HG03196 (cell line): ENCODE data around the gene GJA4.
"Not testable (repeated sequence)": the region's sequence is repeated elsewhere in the genome, so short reads cannot be mapped to it uniquely, and the experiment has no call there.

ENCODE experiments used
- ATAC-seq: cut with Tn5 transposase; IDR thresholded peaks from one replicate; pipeline ENCODE4 v1.9.1; 2021; ENCODE audit not compliant: unreplicated experiment

Gene GJA4

DNA sequence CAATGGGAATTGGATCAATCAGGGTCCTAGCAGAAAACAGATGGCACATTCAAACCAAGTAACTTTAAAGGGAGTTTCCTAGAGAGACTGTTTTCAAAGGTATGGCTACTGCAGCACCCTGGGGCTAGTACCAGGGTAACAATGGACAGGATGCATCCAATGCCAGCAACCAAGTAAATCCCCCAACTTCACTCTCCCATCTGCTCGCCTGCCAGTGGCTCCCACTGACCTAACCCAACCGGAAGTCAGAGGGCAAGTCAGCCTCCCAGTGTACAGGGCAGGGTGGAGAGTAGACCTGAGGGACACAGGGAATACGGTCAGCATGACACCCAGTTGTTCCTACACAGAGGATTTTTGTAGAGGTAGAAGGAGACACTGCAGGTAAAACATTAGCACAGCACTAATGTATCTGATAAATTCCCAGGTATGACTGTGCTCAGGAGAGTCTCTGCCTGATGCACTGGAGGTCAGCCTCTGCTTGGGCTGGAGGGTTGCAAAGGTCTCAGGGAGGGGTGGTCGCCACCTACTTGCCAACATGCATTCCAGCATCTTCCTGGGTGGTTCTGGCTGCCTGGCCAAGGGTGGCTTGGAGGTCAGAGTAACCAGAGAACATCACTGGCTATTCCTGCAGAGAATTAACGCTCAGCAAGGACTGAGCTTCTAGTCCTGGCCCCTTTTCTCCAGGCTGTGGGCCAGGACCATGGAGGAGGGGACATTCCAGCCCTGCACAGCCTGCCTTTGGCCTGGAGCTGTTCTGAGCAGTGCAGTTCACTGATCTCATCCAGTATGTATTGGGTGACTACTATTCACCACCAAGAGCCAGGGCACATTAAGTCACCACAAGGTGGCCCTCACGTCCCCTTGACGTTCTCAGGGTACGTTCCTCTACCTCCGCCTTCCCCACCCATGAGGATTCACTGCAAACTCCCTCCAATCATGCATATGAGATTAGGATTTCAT lies 5.1 kb upstream of the GJA4 start:
- ATAC-seq = no peak

DNA sequence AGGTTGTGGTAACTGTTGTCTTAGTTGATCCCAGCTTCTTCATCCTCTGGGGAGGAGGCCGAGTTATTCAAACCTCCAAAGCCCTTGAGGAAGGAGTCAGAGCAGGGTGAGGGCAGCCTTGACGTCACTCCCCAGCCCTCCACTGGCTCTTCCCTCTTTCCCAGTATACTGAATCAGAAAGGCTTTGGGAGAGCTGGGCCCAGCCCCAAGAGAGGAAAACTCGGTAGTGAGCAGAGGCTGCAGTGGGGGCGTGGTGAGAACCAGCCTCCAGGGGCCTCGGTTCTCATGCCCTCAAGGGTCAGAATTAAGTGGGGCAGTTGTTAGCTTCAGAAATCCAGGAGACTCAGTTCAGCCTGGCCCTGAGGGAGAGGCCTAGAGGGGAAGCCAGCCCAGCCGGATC lies 1.8 kb upstream of the GJA4 start:
- no peak for ATAC-seq

DNA sequence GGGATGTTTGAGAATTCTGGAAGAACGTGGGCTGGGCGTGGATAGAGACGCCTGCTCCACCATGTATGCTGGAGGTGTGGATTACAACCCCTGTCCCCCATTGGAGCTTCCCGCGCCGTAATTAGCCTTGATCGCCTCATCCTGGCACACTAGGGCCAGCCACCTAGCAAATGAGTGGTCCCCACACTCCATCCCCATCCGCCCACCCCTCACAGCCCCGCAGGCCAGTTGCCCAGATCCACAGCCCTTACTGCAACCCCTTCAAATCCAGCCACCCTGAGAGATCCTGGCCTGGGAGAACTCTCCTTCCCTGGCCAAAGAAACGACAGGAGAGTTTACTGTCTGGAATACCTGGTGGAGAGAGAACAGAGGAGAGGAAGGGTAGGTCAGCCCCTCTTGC lies 375 bp upstream of the GJA4 start:
- ATAC-seq = no peak

DNA sequence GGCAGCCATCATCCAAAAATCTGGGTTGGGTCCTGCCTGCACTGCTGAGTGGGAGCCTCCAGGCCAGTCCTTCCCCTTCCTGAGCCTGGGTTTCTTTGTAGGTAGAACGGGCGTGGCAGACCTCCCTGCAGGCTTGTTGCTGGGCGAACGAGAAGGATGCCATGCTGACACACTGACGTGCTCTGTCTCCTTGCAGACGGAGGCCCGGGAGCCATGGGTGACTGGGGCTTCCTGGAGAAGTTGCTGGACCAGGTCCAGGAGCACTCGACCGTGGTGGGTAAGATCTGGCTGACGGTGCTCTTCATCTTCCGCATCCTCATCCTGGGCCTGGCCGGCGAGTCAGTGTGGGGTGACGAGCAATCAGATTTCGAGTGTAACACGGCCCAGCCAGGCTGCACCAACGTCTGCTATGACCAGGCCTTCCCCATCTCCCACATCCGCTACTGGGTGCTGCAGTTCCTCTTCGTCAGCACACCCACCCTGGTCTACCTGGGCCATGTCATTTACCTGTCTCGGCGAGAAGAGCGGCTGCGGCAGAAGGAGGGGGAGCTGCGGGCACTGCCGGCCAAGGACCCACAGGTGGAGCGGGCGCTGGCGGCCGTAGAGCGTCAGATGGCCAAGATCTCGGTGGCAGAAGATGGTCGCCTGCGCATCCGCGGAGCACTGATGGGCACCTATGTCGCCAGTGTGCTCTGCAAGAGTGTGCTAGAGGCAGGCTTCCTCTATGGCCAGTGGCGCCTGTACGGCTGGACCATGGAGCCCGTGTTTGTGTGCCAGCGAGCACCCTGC lies 1.4 kb downstream of the GJA4 start:
- ATAC-seq = no peak

DNA sequence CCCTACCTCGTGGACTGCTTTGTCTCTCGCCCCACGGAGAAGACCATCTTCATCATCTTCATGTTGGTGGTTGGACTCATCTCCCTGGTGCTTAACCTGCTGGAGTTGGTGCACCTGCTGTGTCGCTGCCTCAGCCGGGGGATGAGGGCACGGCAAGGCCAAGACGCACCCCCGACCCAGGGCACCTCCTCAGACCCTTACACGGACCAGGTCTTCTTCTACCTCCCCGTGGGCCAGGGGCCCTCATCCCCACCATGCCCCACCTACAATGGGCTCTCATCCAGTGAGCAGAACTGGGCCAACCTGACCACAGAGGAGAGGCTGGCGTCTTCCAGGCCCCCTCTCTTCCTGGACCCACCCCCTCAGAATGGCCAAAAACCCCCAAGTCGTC lies 2.0 kb downstream of the GJA4 start:
- no peak for ATAC-seq

DNA sequence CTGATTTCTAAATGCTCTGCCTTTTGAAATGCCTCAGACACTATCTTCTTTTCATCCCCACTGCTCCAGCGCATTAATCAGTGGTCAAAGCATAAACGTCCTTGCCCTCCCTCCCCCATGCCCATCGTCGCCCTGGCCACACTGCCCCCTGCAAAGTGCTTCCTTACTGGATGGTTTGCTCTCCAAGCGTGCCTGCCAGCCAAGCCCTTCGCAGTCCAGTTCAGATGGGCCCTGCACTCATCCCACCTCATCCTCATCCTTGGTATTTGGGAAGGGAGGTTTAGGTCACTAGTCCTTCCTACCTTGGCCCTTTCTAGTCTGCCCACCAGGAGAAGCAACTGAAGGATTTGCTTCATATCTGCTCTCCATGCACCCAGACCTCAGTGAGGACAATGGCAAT lies 3.1 kb downstream of the GJA4 start:
- ATAC-seq = no peak

DNA sequence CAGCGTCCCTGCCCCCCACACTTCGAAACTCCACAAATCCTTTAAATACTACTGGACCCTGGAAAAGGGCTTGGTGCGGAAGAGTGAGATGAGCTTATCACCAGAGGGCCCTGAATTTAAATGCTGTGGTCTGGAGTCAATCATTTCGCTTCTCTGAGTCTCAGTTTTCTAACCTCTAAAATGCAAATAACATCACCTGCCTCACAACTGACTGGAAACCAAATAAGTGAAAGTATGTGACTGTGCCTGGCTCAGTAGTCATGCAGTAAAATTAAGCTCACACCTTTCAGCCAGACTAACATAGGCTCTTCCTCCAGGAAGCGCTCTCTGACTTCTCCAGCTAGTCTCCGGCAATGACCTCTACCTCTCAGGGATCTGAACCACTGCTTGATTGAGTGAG lies 4.2 kb downstream of the GJA4 start:
- ATAC-seq = no peak

DNA sequence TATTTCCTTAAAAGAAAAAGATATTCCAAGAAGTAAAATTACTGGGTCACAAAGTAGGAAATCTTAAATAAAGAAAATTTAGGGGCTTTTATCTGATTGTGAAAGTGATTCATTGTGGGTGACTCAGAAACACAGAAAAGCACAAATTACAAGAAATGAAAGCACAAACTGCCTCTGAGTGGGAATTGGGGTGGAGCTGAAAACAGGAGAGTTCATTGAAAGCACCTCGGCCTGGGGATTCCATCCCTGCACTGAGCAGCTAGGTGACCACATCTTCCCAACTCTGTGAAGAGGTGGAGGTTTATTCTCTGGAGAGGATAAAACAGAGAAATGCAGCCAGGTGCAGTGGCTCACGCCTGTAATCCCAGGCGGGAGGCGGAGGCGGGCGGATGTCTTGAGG lies 7.4 kb downstream of the GJA4 start:
- ATAC-seq = no peak

DNA sequence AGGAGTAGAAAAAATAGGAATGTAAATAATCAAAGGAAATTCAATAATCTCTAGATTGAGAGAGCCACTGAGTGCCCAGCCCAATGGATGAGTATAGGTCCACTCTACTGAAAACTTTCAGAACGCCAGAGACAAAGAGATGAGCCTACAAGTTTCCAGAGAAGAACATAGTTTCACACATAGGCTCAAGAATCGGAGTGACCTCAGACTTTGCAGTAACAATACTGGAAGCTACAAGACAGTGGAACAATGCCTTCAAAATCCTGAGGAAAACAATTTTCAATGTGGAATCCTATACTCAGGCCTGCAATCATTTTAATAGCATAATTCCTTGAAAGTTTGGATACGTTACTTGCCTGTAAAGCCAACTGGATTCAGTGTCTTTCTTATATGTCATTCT lies 11.0 kb downstream of the GJA4 start:
- no peak for ATAC-seq

DNA sequence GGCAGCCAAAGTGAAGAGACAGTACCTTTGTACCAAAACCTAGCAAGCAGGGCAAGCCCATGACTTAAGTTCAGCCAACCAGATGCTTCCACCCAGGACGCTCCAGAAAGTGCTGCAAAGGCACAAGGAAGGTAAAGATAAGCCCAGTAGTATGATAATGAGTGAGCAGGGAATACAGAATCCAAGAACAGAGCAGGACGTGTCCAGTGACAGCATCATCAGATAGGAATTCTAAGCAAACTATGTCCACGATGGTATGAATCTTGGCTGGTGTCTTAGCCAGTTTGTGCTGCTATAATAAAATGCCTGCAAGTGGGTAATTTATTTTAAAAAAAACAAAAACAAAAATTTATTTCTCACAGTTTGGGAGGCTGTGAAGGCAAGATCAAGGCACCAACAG lies 13.6 kb downstream of the GJA4 start:
- ATAC-seq = no peak

DNA sequence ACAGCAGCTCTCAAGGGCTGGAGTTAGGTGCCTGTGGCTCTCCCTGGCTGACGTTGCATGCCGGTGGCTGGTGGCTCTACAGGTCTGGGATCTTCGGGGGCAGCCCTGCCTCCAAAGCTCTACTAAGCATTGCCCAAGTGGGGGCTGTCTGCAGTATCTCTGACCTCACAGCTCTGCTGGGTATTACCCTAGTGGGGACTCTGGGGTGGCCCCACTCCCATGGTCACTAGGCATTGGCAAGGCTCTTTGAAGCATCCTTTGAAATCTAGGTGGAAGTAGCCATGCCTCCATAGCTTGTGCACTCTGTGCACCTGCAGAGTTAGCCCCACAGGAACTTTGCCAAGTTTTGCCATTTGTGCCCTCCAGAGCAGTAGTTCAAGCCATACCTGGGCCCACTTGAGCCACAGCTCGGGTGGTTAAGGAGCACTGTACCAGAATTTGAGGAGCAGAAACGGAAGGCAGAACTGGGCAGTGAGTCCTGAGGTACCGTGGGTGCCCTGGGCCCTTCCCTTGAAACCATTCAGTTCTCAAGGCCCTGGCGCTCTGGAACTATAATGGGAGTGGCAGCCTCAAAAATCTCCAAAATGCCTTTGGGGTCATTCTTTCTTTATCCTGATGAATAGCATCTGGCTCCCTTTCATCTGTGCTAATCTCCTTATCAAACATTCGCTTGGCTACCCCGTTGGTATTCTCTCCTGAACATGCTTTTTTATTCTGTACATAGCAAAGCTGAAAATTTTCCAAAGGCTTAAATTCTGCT lies 15.4 kb downstream of the GJA4 start:
- no peak for ATAC-seq

DNA sequence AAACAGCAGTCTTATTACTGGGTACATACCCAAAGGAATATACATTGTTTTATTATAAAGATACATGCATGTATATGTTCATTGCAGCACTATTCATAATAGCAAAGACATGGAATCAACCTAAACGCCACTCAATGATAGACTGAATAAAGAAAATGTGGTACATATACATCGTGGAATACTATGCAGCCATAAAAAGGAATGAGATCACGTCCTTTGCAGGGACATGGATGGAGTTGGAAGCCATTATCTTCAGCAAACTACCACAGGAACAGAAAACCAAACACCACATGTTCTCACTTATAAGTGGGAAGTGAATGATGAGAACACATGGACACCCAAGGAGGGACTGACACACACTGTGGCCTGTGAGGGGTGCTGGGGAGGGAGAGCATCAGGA lies 18.0 kb downstream of the GJA4 start:
- ATAC-seq = not testable (repeated sequence)

DNA sequence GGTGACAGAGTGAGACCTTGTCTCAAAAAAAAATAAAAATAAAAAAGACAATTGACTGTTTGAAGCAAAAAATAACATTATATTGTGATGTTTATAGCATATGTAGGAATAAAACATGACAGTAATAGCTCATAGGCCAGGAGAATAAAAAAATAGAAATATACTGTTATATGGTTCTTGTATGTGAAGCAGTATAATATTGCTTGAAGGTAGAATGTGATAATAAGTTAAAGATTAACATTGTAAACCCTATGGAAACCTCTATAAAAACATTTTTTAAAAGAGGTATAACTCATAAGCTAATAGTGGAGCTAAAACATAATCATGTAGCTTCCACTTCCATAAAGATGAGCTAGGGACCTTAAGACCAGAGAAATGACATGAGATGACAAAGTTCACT lies 23.5 kb downstream of the GJA4 start:
- no peak for ATAC-seq

DNA sequence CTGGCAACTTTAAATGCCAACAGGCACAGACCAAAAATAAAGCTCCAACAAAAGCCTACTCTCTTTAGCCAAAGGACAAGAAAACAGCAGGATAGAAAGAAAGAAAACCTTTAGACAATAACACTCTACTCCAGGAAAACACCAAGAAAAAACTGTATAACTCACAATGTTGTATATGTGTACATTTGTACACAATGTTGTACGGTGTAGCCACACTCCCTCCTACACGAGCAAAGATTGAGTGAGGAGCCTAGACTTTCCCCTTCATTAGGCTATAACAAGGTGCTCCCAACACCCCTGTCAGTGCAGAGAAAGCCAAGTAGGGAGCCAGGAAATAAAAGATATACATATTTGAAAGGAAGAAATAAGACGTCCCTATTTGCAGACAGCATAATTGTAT lies 24.0 kb downstream of the GJA4 start:
- no peak for ATAC-seq

DNA sequence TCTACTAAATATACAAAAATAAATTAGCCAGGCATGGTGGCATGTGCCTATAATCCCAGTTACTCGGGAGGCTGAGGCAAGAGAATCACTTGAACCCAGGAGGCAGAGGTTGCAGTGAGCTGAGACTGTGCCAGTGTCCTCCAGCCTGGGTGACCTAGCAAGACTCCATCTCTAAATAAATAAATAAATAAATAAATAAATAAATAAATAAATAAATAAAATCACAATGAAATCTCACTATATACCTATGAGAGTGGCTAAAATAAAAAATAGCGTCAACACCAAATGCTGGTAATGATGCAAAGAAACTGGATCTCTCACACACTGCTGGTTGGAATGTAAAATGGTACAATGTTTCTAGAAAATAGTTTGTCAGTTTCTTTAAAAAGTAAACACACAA lies 26.1 kb downstream of the GJA4 start:
- ATAC-seq = not testable (repeated sequence)

DNA sequence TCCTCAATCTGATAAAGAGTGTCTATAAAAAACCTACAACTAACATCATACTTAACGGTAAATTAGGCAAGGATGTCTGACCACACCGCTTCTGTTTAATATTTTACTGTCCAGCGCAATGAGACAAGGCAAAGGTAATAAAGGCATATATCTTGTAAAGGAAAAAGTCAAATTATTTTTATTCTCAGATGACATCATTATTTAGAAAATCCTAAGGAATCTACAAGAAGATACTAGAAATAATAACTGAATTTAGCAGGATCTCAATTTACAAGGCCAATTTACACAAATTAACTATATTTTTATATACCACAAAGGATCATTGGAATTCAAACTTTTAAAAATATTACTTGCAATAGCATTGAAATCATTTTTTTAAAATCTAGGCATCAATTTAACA lies 29.4 kb downstream of the GJA4 start:
- no peak for ATAC-seq

DNA sequence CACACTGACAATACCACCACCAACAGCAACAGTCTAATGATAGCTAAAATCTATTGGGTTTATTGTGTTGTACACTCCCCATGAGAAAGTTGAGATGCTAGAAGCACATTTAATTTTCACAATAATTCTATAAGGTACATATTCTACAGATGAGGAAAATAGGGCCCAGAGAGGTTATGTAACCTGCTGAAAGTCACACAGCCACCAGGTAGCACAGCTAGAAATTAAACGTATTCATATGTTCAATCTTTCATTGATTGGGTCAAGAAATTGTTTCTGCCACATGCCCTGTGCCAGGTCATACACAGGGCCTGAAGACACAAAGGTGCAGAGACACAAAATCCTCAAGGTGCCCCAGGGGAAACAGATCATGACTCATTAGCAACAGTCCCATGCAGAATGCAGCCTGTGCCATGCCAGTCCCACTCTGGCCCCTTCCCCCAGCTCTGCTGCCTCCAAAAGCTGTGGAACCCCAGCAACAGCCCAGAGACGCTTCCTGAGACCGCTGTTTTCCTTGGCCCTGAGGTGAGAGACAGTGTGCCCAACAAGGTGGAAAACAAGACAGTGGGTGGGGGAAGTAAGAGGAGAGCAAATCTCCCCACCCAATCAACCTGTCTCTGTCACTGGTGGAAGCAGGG lies 32.1 kb downstream of the GJA4 start:
- no peak for ATAC-seq

DNA sequence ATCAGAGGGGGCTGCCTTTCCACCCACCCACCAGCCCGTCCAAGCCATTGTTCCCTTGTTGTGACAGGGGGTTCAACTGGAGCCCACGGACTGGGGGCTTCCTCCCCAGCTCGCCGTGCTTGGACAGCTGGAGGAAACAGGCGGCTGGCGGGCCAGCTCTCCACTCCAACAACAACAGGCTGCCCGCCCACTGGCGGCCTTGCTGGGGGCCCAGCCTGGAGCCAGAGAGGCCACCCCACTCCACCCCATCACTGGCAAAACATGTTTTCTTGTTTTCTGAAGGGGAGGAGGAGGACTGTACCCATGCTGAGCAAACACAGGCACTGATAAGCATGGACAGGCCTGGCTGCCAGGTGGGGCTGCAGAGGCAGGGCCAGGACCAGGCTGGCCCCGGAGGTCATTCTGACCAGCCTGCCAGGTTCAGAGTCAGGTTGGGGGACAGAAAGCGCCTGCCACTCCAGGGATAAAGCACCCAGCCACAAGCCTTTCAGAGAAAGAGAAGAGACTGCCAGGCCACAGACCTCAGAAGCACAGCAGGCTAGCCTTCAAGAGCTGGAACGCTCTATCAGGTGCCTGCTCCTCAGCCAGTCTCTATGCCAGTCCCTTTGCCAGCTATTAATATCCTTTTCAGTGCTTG lies 32.8 kb downstream of the GJA4 start:
- no peak for ATAC-seq

DNA sequence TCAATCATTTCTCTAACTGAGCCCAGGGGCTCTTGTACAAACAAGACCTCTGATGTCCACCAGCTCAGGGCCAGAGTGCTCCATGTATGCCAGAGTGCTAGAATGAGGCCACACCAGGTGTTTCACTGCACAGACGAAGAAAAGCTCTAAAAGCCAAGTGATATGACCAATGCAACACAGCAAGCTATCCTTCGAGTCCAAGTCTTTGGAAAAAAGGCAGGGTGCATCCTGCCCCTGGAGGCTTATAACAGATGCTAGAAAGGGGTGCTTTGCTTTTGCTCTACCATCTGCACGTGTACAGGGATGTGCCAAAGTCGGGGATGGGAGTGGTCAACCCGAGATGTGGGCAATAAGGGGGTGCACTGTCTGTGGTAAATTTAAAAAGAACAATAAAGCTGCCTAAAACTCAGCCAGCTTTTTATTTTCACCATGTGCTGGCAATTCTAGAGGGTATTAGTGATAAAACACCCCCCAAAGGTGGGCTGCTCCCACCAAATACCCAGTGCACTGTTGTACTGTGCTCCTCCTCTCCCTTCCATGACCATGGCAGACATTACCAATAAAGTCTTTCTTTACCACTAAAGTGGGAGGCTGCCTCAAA lies 34.6 kb downstream of the GJA4 start:
- ATAC-seq = no peak

DNA sequence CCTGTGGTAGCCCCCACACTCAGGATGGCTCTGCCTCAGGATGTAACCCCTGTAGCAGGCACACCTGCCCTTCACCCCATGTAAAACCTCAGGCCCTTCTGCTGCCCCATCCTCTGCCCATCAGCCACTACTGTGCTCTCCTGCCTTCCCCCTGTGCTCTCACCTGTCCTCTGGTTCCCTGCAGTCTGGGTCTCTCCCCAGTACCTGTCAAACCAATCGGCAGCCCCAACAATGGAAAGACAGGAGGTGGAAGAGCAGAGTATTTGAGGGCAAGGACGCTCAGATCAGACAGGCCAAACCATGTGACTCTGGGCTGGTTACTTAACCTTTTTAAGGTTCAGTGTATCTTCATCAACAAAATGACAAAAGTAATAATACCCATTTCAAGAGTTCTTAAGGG lies 35.8 kb downstream of the GJA4 start:
- no peak for ATAC-seq
